A673 (cell line): ENCODE results near the gene ERC1.

ENCODE experiments used
- CTCF ChIP-seq: fragments of 300-800, 200-600 bp; sonication (generic); conservative IDR thresholded peaks from 2 replicates; pipeline ENCODE4 v1.5.1; 2017; ENCODE audit warnings: low read depth, mild to moderate bottlenecking, antibody characterized with exemption, low read length, moderate library complexity, mixed read lengths
- EZH2 ChIP-seq: fragments of 200-600 bp; sonication (generic); IDR thresholded peaks from 2 replicates; pipeline ENCODE4 v1.6.1; 2017; ENCODE audit warnings: borderline replicate concordance, low read depth, mild to moderate bottlenecking, mixed read lengths, antibody characterized with exemption, low read length; ENCODE audit not compliant: poor library complexity, severe bottlenecking

- no peak for TF ChIP-seq EZH2
- TF ChIP-seq CTCF = peak; percentile 99
Observed at GRCh38 chr12:949453-950191, 41.4 kb upstream of the ERC1 start, which contains the start of gene RAD52.
